Effector memory CD4-positive, alpha-beta T cell (primary cell): ENCODE measurements around the gene CTCFL.

ENCODE experiments used
- DNase-seq, 3 donors: peaks; one replicate each; pipeline ENCODE4 v3.0.0-alpha.2; 2020
- H3K27ac ChIP-seq: 2 replicates; pipeline ENCODE4 v1.7.0; 2013; ENCODE audit warnings: mild to moderate bottlenecking, low read length, moderate library complexity; ENCODE audit not compliant: insufficient read depth, poor library complexity, severe bottlenecking
- H3K27me3 ChIP-seq: replicated peaks from 2 replicates; pipeline ENCODE4 v1.7.0; 2013; ENCODE audit warnings: mild to moderate bottlenecking, low read length; ENCODE audit not compliant: insufficient read depth, control insufficient read depth, poor library complexity, severe bottlenecking
- H3K36me3 ChIP-seq: 2 replicates; pipeline ENCODE4 v1.7.0; 2013; ENCODE audit warnings: mild to moderate bottlenecking, low read length, moderate library complexity; ENCODE audit not compliant: control insufficient read depth, insufficient read depth
- H3K4me1 ChIP-seq: 2 replicates; pipeline ENCODE4 v1.7.0; 2013; ENCODE audit warnings: low read length, mild to moderate bottlenecking; ENCODE audit not compliant: control insufficient read depth, insufficient read depth, poor library complexity, severe bottlenecking
- H3K4me3 ChIP-seq: 2 replicates; pipeline ENCODE4 v1.7.0; 2013; ENCODE audit warnings: low read length, low read depth, mild to moderate bottlenecking; ENCODE audit not compliant: insufficient read depth, poor library complexity, severe bottlenecking
- H3K9me3 ChIP-seq: 2 replicates; pipeline ENCODE4 v1.7.0; 2013; ENCODE audit warnings: mild to moderate bottlenecking, low read length, moderate library complexity; ENCODE audit not compliant: control insufficient read depth

CTCFL gene

GRCh38 chr20:57559658-57560553, 35.0 kb upstream of the CTCFL start:
- no peaks in the 10 kb centered on the region for H3K36me3 ChIP-seq

GRCh38 chr20:57559289-57559634, 34.3 kb upstream of the CTCFL start:
- Histone ChIP-seq H3K4me1 (no peaks in the 10 kb centered on the region), H3K27ac (no peak overlapping the region), H3K27me3 (peaks cover 4% of the 10 kb centered on the region), H3K9me3 (no peaks in the 10 kb centered on the region), H3K36me3 (no peaks in the 10 kb centered on the region), H3K4me3 (no peak overlapping the region)
- no peak for DNase-seq

More at GRCh38 chr20:57559658-57560553, 35.0 kb upstream of the CTCFL start:
- Histone ChIP-seq H3K27me3 (peaks cover 4% of the 10 kb centered on the region), H3K4me1 (no peaks in the 10 kb centered on the region), H3K27ac (no peak overlapping the region), H3K4me3 (no peak overlapping the region), H3K9me3 (no peaks in the 10 kb centered on the region)
- DNase-seq: no peak

- no peak for DNase-seq
These were observed 33.8 kb upstream of the CTCFL start for GRCh38 chr20:57558614-57559288.

GRCh38 chr20:57557926-57558613, 33.1 kb upstream of the CTCFL start:
- no peak overlapping the region for H3K27ac ChIP-seq
- no peak for DNase-seq
- no peaks in the 10 kb centered on the region for H3K36me3 ChIP-seq
- no peak overlapping the region for H3K4me3 ChIP-seq
- no peaks in the 10 kb centered on the region for H3K9me3 ChIP-seq
- H3K27me3 ChIP-seq: peaks cover 4% of the 10 kb centered on the region
- H3K4me1 ChIP-seq: no peaks in the 10 kb centered on the region

More at GRCh38 chr20:57558614-57559288, 33.8 kb upstream of the CTCFL start:
- Histone ChIP-seq H3K27me3 (peaks cover 4% of the 10 kb centered on the region), H3K4me3 (no peak overlapping the region), H3K4me1 (no peaks in the 10 kb centered on the region), H3K27ac (no peak overlapping the region), H3K36me3 (no peaks in the 10 kb centered on the region), H3K9me3 (no peaks in the 10 kb centered on the region)

- Histone ChIP-seq H3K4me3 (no peak overlapping the region), H3K27ac (no peak overlapping the region), H3K36me3 (no peaks in the 10 kb centered on the region), H3K9me3 (no peaks in the 10 kb centered on the region), H3K4me1 (no peaks in the 10 kb centered on the region), H3K27me3 (peaks cover 4% of the 10 kb centered on the region)
- no peak for DNase-seq
These were observed 32.0 kb upstream of the CTCFL start for GRCh38 chr20:57556980-57557274.

GRCh38 chr20:57555457-57556184, 30.7 kb upstream of the CTCFL start:
- Histone ChIP-seq H3K9me3 (no peaks in the 10 kb centered on the region), H3K4me1 (no peaks in the 10 kb centered on the region), H3K27ac (no peak overlapping the region), H3K27me3 (peaks cover 4% of the 10 kb centered on the region), H3K4me3 (no peak overlapping the region), H3K36me3 (no peaks in the 10 kb centered on the region)
- DNase-seq: no peak

- Histone ChIP-seq H3K36me3 (no peaks in the 10 kb centered on the region), H3K4me3 (no peak overlapping the region), H3K27ac (no peak overlapping the region), H3K27me3 (peaks cover 4% of the 10 kb centered on the region), H3K4me1 (no peaks in the 10 kb centered on the region), H3K9me3 (no peaks in the 10 kb centered on the region)
- DNase-seq: no peak
These were observed 28.6 kb upstream of the CTCFL start for GRCh38 chr20:57553376-57554018.

GRCh38 chr20:57552471-57552870, 27.5 kb upstream of the CTCFL start:
- Histone ChIP-seq H3K4me1 (no peaks in the 10 kb centered on the region), H3K36me3 (no peaks in the 10 kb centered on the region), H3K27ac (no peak overlapping the region), H3K4me3 (no peak overlapping the region), H3K9me3 (no peaks in the 10 kb centered on the region), H3K27me3 (no peaks in the 10 kb centered on the region)
- no peak for DNase-seq

GRCh38 chr20:57548177-57549058, 23.5 kb upstream of the CTCFL start:
- Histone ChIP-seq H3K4me3 (no peak overlapping the region), H3K9me3 (no peaks in the 10 kb centered on the region), H3K27me3 (no peaks in the 10 kb centered on the region), H3K36me3 (no peaks in the 10 kb centered on the region), H3K4me1 (no peaks in the 10 kb centered on the region), H3K27ac (no peak overlapping the region)
- no peak for DNase-seq
